ENCODE results near the gene TMC2.

DNA sequence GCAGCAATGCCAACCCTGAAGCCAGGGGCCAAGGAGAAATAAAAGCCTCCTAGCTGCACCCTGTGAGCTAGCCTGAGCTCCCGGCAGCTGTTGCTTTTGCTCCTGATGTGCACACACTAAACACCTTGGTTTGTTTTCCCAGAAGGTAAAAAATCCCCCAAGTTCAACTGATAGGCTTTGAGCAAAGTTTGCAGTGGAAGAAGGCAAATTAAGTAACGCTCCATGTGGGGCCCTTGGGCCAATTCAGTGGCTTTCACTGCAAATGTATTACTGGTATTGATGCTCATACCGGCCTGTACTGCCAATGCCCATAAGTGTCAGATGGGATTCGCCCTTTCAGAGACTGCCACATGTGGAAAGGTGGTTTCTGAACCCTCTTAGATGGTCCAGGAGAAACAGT is 137.1 kb downstream of the TMC2 start:
- TF ChIP-seq POLR2A (IDR thresholded peaks at IDR 0.05; ENCODE audit: low read length) (no peak), GATA1 (IDR thresholded peaks at IDR 0.05; ENCODE audit: low read depth, low read length) (no peak)

All from erythroblast (primary cell).